ENCODE data around the gene ACYP1.

The ACYP1 gene

GRCh38 chr14:75044752-75045151 is 19.1 kb downstream of the ACYP1 start:
- no peaks in the 10 kb centered on the region for H3K27me3 ChIP-seq (replicated peaks; ENCODE audit: control insufficient read depth, insufficient read depth, low read length, poor library complexity, severe bottlenecking)
- no peak overlapping the region for H3K27ac ChIP-seq (ENCODE audit: insufficient read depth, low read length, poor library complexity, severe bottlenecking)
- H3K9me3 ChIP-seq (ENCODE audit: control insufficient read depth, low read length): no peaks in the 10 kb centered on the region
- H3K36me3 ChIP-seq (ENCODE audit: control insufficient read depth, insufficient read depth, low read length): peaks cover 4% of the 10 kb centered on the region
- no peak overlapping the region for H3K4me3 ChIP-seq (ENCODE audit: insufficient read depth, low read depth, low read length, poor library complexity, severe bottlenecking)
- DNase-seq: no peak
- no peaks in the 10 kb centered on the region for H3K4me1 ChIP-seq (ENCODE audit: control insufficient read depth, insufficient read depth, low read length, poor library complexity, severe bottlenecking)

GRCh38 chr14:75044322-75044721 is 19.5 kb downstream of the ACYP1 start:
- H3K4me3 ChIP-seq (ENCODE audit: insufficient read depth, low read depth, low read length, poor library complexity, severe bottlenecking): no peak overlapping the region
- peaks cover 4% of the 10 kb centered on the region for H3K36me3 ChIP-seq (ENCODE audit: control insufficient read depth, insufficient read depth, low read length)
- H3K9me3 ChIP-seq (ENCODE audit: control insufficient read depth, low read length): no peaks in the 10 kb centered on the region
- H3K27ac ChIP-seq (ENCODE audit: insufficient read depth, low read length, poor library complexity, severe bottlenecking): no peak overlapping the region
- H3K4me1 ChIP-seq (ENCODE audit: control insufficient read depth, insufficient read depth, low read length, poor library complexity, severe bottlenecking): no peaks in the 10 kb centered on the region
- DNase-seq: no peak
- no peaks in the 10 kb centered on the region for H3K27me3 ChIP-seq (replicated peaks; ENCODE audit: control insufficient read depth, insufficient read depth, low read length, poor library complexity, severe bottlenecking)

- H3K9me3 ChIP-seq (ENCODE audit: control insufficient read depth, low read length): no peaks in the 10 kb centered on the region
- H3K4me3 ChIP-seq (ENCODE audit: insufficient read depth, low read depth, low read length, poor library complexity, severe bottlenecking): no peak overlapping the region
- no peak overlapping the region for H3K27ac ChIP-seq (ENCODE audit: insufficient read depth, low read length, poor library complexity, severe bottlenecking)
- H3K36me3 ChIP-seq (ENCODE audit: control insufficient read depth, insufficient read depth, low read length): peaks cover 9% of the 10 kb centered on the region
- no peaks in the 10 kb centered on the region for H3K4me1 ChIP-seq (ENCODE audit: control insufficient read depth, insufficient read depth, low read length, poor library complexity, severe bottlenecking)
- DNase-seq: no peak
- no peaks in the 10 kb centered on the region for H3K27me3 ChIP-seq (replicated peaks; ENCODE audit: control insufficient read depth, insufficient read depth, low read length, poor library complexity, severe bottlenecking)
Measured at GRCh38 chr14:75042035-75042434, 21.8 kb downstream of the ACYP1 start.

- no peaks in the 10 kb centered on the region for H3K27me3 ChIP-seq (replicated peaks; ENCODE audit: control insufficient read depth, insufficient read depth, low read length, poor library complexity, severe bottlenecking)
- no peaks in the 10 kb centered on the region for H3K9me3 ChIP-seq (ENCODE audit: control insufficient read depth, low read length)
- DNase-seq: no peak
- H3K4me1 ChIP-seq (ENCODE audit: control insufficient read depth, insufficient read depth, low read length, poor library complexity, severe bottlenecking): no peaks in the 10 kb centered on the region
- no peak overlapping the region for H3K27ac ChIP-seq (ENCODE audit: insufficient read depth, low read length, poor library complexity, severe bottlenecking)
- no peak overlapping the region for H3K4me3 ChIP-seq (ENCODE audit: insufficient read depth, low read depth, low read length, poor library complexity, severe bottlenecking)
- peaks cover 9% of the 10 kb centered on the region for H3K36me3 ChIP-seq (ENCODE audit: control insufficient read depth, insufficient read depth, low read length)
Measured at GRCh38 chr14:75041613-75042012, 22.2 kb downstream of the ACYP1 start.

GRCh38 chr14:75040959-75041358 is 22.9 kb downstream of the ACYP1 start:
- Histone ChIP-seq H3K9me3 (ENCODE audit: control insufficient read depth, low read length) (no peaks in the 10 kb centered on the region), H3K36me3 (ENCODE audit: control insufficient read depth, insufficient read depth, low read length) (peaks cover 9% of the 10 kb centered on the region), H3K4me1 (ENCODE audit: control insufficient read depth, insufficient read depth, low read length, poor library complexity, severe bottlenecking) (no peaks in the 10 kb centered on the region), H3K27me3 (replicated peaks; ENCODE audit: control insufficient read depth, insufficient read depth, low read length, poor library complexity, severe bottlenecking) (no peaks in the 10 kb centered on the region), H3K27ac (ENCODE audit: insufficient read depth, low read length, poor library complexity, severe bottlenecking) (no peak overlapping the region), H3K4me3 (ENCODE audit: insufficient read depth, low read depth, low read length, poor library complexity, severe bottlenecking) (no peak overlapping the region)
- no peak for DNase-seq

GRCh38 chr14:75040507-75040906 is 23.3 kb downstream of the ACYP1 start:
- no peaks in the 10 kb centered on the region for H3K27me3 ChIP-seq (replicated peaks; ENCODE audit: control insufficient read depth, insufficient read depth, low read length, poor library complexity, severe bottlenecking)
- DNase-seq: no peak
- H3K27ac ChIP-seq (ENCODE audit: insufficient read depth, low read length, poor library complexity, severe bottlenecking): no peak overlapping the region
- no peaks in the 10 kb centered on the region for H3K9me3 ChIP-seq (ENCODE audit: control insufficient read depth, low read length)
- no peaks in the 10 kb centered on the region for H3K4me1 ChIP-seq (ENCODE audit: control insufficient read depth, insufficient read depth, low read length, poor library complexity, severe bottlenecking)
- no peak overlapping the region for H3K4me3 ChIP-seq (ENCODE audit: insufficient read depth, low read depth, low read length, poor library complexity, severe bottlenecking)
- H3K36me3 ChIP-seq (ENCODE audit: control insufficient read depth, insufficient read depth, low read length): peaks cover 9% of the 10 kb centered on the region

- H3K27me3 ChIP-seq (replicated peaks; ENCODE audit: control insufficient read depth, insufficient read depth, low read length, poor library complexity, severe bottlenecking): no peaks in the 10 kb centered on the region
- H3K36me3 ChIP-seq (ENCODE audit: control insufficient read depth, insufficient read depth, low read length): peaks cover 30% of the 10 kb centered on the region
- no peak overlapping the region for H3K27ac ChIP-seq (ENCODE audit: insufficient read depth, low read length, poor library complexity, severe bottlenecking)
- no peak for DNase-seq
- no peaks in the 10 kb centered on the region for H3K9me3 ChIP-seq (ENCODE audit: control insufficient read depth, low read length)
- no peaks in the 10 kb centered on the region for H3K4me1 ChIP-seq (ENCODE audit: control insufficient read depth, insufficient read depth, low read length, poor library complexity, severe bottlenecking)
- H3K4me3 ChIP-seq (ENCODE audit: insufficient read depth, low read depth, low read length, poor library complexity, severe bottlenecking): no peak overlapping the region
Measured at GRCh38 chr14:75032939-75033338, 30.9 kb downstream of the ACYP1 start.

GRCh38 chr14:75030147-75030546 is 33.7 kb downstream of the ACYP1 start:
- peaks cover 28% of the 10 kb centered on the region for H3K36me3 ChIP-seq (ENCODE audit: control insufficient read depth, insufficient read depth, low read length)
- DNase-seq: no peak

GRCh38 chr14:75025876-75026275 is 37.9 kb downstream of the ACYP1 start:
- H3K27ac ChIP-seq (ENCODE audit: insufficient read depth, low read length, poor library complexity, severe bottlenecking): no peak overlapping the region
- H3K4me1 ChIP-seq (ENCODE audit: control insufficient read depth, insufficient read depth, low read length, poor library complexity, severe bottlenecking): no peaks in the 10 kb centered on the region
- H3K36me3 ChIP-seq (ENCODE audit: control insufficient read depth, insufficient read depth, low read length): peaks cover 12% of the 10 kb centered on the region
- H3K9me3 ChIP-seq (ENCODE audit: control insufficient read depth, low read length): no peaks in the 10 kb centered on the region
- no peak overlapping the region for H3K4me3 ChIP-seq (ENCODE audit: insufficient read depth, low read depth, low read length, poor library complexity, severe bottlenecking)
- no peaks in the 10 kb centered on the region for H3K27me3 ChIP-seq (replicated peaks; ENCODE audit: control insufficient read depth, insufficient read depth, low read length, poor library complexity, severe bottlenecking)
- DNase-seq: no peak

More at GRCh38 chr14:75030147-75030546, 33.7 kb downstream of the ACYP1 start:
- Histone ChIP-seq H3K9me3 (ENCODE audit: control insufficient read depth, low read length) (no peaks in the 10 kb centered on the region), H3K27me3 (replicated peaks; ENCODE audit: control insufficient read depth, insufficient read depth, low read length, poor library complexity, severe bottlenecking) (no peaks in the 10 kb centered on the region), H3K4me1 (ENCODE audit: control insufficient read depth, insufficient read depth, low read length, poor library complexity, severe bottlenecking) (no peaks in the 10 kb centered on the region), H3K27ac (ENCODE audit: insufficient read depth, low read length, poor library complexity, severe bottlenecking) (no peak overlapping the region), H3K4me3 (ENCODE audit: insufficient read depth, low read depth, low read length, poor library complexity, severe bottlenecking) (no peak overlapping the region)

- Histone ChIP-seq H3K4me3 (ENCODE audit: insufficient read depth, low read depth, low read length, poor library complexity, severe bottlenecking) (no peak overlapping the region), H3K4me1 (ENCODE audit: control insufficient read depth, insufficient read depth, low read length, poor library complexity, severe bottlenecking) (no peaks in the 10 kb centered on the region), H3K27ac (ENCODE audit: insufficient read depth, low read length, poor library complexity, severe bottlenecking) (no peak overlapping the region), H3K27me3 (replicated peaks; ENCODE audit: control insufficient read depth, insufficient read depth, low read length, poor library complexity, severe bottlenecking) (no peaks in the 10 kb centered on the region), H3K36me3 (ENCODE audit: control insufficient read depth, insufficient read depth, low read length) (peaks cover 11% of the 10 kb centered on the region), H3K9me3 (ENCODE audit: control insufficient read depth, low read length) (no peaks in the 10 kb centered on the region)
- no peak for DNase-seq
Measured at GRCh38 chr14:75025082-75025481, 38.7 kb downstream of the ACYP1 start.

GRCh38 chr14:75023108-75023507 is 40.7 kb downstream of the ACYP1 start:
- Histone ChIP-seq H3K27me3 (replicated peaks; ENCODE audit: control insufficient read depth, insufficient read depth, low read length, poor library complexity, severe bottlenecking) (no peaks in the 10 kb centered on the region), H3K4me3 (ENCODE audit: insufficient read depth, low read depth, low read length, poor library complexity, severe bottlenecking) (no peak overlapping the region), H3K27ac (ENCODE audit: insufficient read depth, low read length, poor library complexity, severe bottlenecking) (no peak overlapping the region), H3K36me3 (ENCODE audit: control insufficient read depth, insufficient read depth, low read length) (peaks cover 15% of the 10 kb centered on the region), H3K9me3 (ENCODE audit: control insufficient read depth, low read length) (no peaks in the 10 kb centered on the region), H3K4me1 (ENCODE audit: control insufficient read depth, insufficient read depth, low read length, poor library complexity, severe bottlenecking) (no peaks in the 10 kb centered on the region)
- no peak for DNase-seq
